ENCODE data around the gene ZNF585A.
"Not testable (repeated sequence)": the region's sequence is repeated elsewhere in the genome, so short reads cannot be mapped to it uniquely, and the experiment has no call there.

The ZNF585A gene

GRCh38 chr19:37160153-37160552 is 12.3 kb downstream of the ZNF585A start:
- Histone ChIP-seq H3K36me3 (ENCODE audit: control insufficient read depth in 1 of 2, insufficient read depth in 2 of 2, low read length in 2 of 2) (peaks cover 21 to 89% of the 10 kb centered on the region in 2 donors), H3K9me3 (ENCODE audit: control insufficient read depth in 1 of 2, low read length in 2 of 2) (peaks cover 34 to 73% of the 10 kb centered on the region in 2 donors), H3K4me1 (ENCODE audit: control insufficient read depth in 1 of 2, insufficient read depth in 2 of 2, low read length in 2 of 2) (no peaks in the 10 kb centered on the region), H3K27ac (ENCODE audit: low read length) (no peak overlapping the region), H3K4me3 (ENCODE audit: low read depth in 1 of 2, low read length in 2 of 2) (peak overlapping the region in 1 of 2 donors; percentile 40), H3K27me3 (ENCODE audit: low read depth, low read length) (no peaks in the 10 kb centered on the region)

GRCh38 chr19:37148214-37148613 is 24.3 kb downstream of the ZNF585A start:
- Histone ChIP-seq H3K4me3 (ENCODE audit: low read depth in 1 of 2, low read length in 2 of 2) (peak overlapping the region in 1 of 2 donors; percentile 40), H3K9me3 (ENCODE audit: control insufficient read depth in 1 of 2, low read length in 2 of 2) (peaks cover 65 to 87% of the 10 kb centered on the region in 2 donors), H3K4me1 (ENCODE audit: control insufficient read depth in 1 of 2, insufficient read depth in 2 of 2, low read length in 2 of 2) (no peaks in the 10 kb centered on the region), H3K27ac (ENCODE audit: low read length) (no peak overlapping the region), H3K27me3 (ENCODE audit: low read depth, low read length) (no peaks in the 10 kb centered on the region), H3K36me3 (ENCODE audit: control insufficient read depth in 1 of 2, insufficient read depth in 2 of 2, low read length in 2 of 2) (peaks cover 22 to 72% of the 10 kb centered on the region in 2 donors)

- H3K36me3 ChIP-seq (ENCODE audit: control insufficient read depth in 1 of 2, insufficient read depth in 2 of 2, low read length in 2 of 2), result peaks cover 0 to 18% of the 10 kb centered on the region in 2 donors
- peak overlapping the region; percentile 16 to 63 for H3K4me3 ChIP-seq (ENCODE audit: low read depth in 1 of 2, low read length in 2 of 2)
- no peaks in the 10 kb centered on the region for H3K4me1 ChIP-seq (ENCODE audit: control insufficient read depth in 1 of 2, insufficient read depth in 2 of 2, low read length in 2 of 2)
- H3K27ac ChIP-seq (ENCODE audit: low read length), result no peak overlapping the region
- peaks cover 72 to 98% of the 10 kb centered on the region in 2 donors for H3K9me3 ChIP-seq (ENCODE audit: control insufficient read depth in 1 of 2, low read length in 2 of 2)
- no peaks in the 10 kb centered on the region for H3K27me3 ChIP-seq (ENCODE audit: low read depth, low read length)
Observed at GRCh38 chr19:37136111-37136510, 36.4 kb downstream of the ZNF585A start.

- Histone ChIP-seq H3K27ac (ENCODE audit: low read length) (no peak overlapping the region), H3K4me1 (ENCODE audit: control insufficient read depth in 1 of 2, insufficient read depth in 2 of 2, low read length in 2 of 2) (no peaks in the 10 kb centered on the region), H3K36me3 (ENCODE audit: control insufficient read depth in 1 of 2, insufficient read depth in 2 of 2, low read length in 2 of 2) (peaks cover 21 to 89% of the 10 kb centered on the region in 2 donors), H3K9me3 (ENCODE audit: control insufficient read depth in 1 of 2, low read length in 2 of 2) (peaks cover 95 to 96% of the 10 kb centered on the region in 2 donors), H3K27me3 (ENCODE audit: low read depth, low read length) (no peaks in the 10 kb centered on the region), H3K4me3 (ENCODE audit: low read depth in 1 of 2, low read length in 2 of 2) (peak overlapping the region; percentile 32 to 63)
Observed at GRCh38 chr19:37128821-37129177, 43.7 kb downstream of the ZNF585A start.

GRCh38 chr19:37127999-37128820 is 44.3 kb downstream of the ZNF585A start:
- H3K27ac ChIP-seq (ENCODE audit: low read length), result no peak overlapping the region
- H3K9me3 ChIP-seq (ENCODE audit: control insufficient read depth in 1 of 2, low read length in 2 of 2), result peaks cover 92 to 96% of the 10 kb centered on the region in 2 donors
- H3K36me3 ChIP-seq (ENCODE audit: control insufficient read depth in 1 of 2, insufficient read depth in 2 of 2, low read length in 2 of 2), result peaks cover 21 to 94% of the 10 kb centered on the region in 2 donors
- no peaks in the 10 kb centered on the region for H3K4me1 ChIP-seq (ENCODE audit: control insufficient read depth in 1 of 2, insufficient read depth in 2 of 2, low read length in 2 of 2)
- H3K27me3 ChIP-seq (ENCODE audit: low read depth, low read length), result no peaks in the 10 kb centered on the region
- peak overlapping the region; percentile 32 to 63 for H3K4me3 ChIP-seq (ENCODE audit: low read depth in 1 of 2, low read length in 2 of 2)

- not testable (repeated sequence) for H3K4me3 ChIP-seq (ENCODE audit: low read depth in 1 of 2, low read length in 2 of 2)
Observed at GRCh38 chr19:37122093-37122492, 50.4 kb downstream of the ZNF585A start.

GRCh38 chr19:37114001-37114400 is 58.5 kb downstream of the ZNF585A start:
- Histone ChIP-seq H3K4me1 (ENCODE audit: control insufficient read depth in 1 of 2, insufficient read depth in 2 of 2, low read length in 2 of 2) (no peaks in the 10 kb centered on the region), H3K36me3 (ENCODE audit: control insufficient read depth in 1 of 2, insufficient read depth in 2 of 2, low read length in 2 of 2) (peaks cover 21 to 78% of the 10 kb centered on the region in 2 donors), H3K9me3 (ENCODE audit: control insufficient read depth in 1 of 2, low read length in 2 of 2) (peaks cover 25 to 71% of the 10 kb centered on the region in 2 donors), H3K4me3 (ENCODE audit: low read depth in 1 of 2, low read length in 2 of 2) (peak overlapping the region; percentile 18 to 62), H3K27ac (ENCODE audit: low read length) (no peak overlapping the region), H3K27me3 (ENCODE audit: low read depth, low read length) (no peaks in the 10 kb centered on the region)

More at GRCh38 chr19:37122093-37122492, 50.4 kb downstream of the ZNF585A start:
- H3K27me3 ChIP-seq (ENCODE audit: low read depth, low read length); H3K4me1 ChIP-seq (ENCODE audit: control insufficient read depth in 1 of 2, insufficient read depth in 2 of 2, low read length in 2 of 2); H3K27ac ChIP-seq (ENCODE audit: low read length): not testable (repeated sequence)
- peaks cover 41 to 51% of the 10 kb centered on the region in 2 donors for H3K9me3 ChIP-seq (ENCODE audit: control insufficient read depth in 1 of 2, low read length in 2 of 2)
- H3K36me3 ChIP-seq (ENCODE audit: control insufficient read depth in 1 of 2, insufficient read depth in 2 of 2, low read length in 2 of 2), result peaks cover 9 to 35% of the 10 kb centered on the region in 2 donors

- not testable (repeated sequence) for H3K4me1 ChIP-seq (ENCODE audit: control insufficient read depth in 1 of 2, insufficient read depth in 2 of 2, low read length in 2 of 2); H3K27me3 ChIP-seq (ENCODE audit: low read depth, low read length); H3K27ac ChIP-seq (ENCODE audit: low read length)
- Histone ChIP-seq H3K36me3 (ENCODE audit: control insufficient read depth in 1 of 2, insufficient read depth in 2 of 2, low read length in 2 of 2) (peaks cover 22 to 97% of the 10 kb centered on the region in 2 donors), H3K4me3 (ENCODE audit: low read depth in 1 of 2, low read length in 2 of 2) (peak overlapping the region; percentile 7 to 62), H3K9me3 (ENCODE audit: control insufficient read depth in 1 of 2, low read length in 2 of 2) (peaks cover 43 to 89% of the 10 kb centered on the region in 2 donors)
Observed at GRCh38 chr19:37111753-37112152, 60.7 kb downstream of the ZNF585A start.

- H3K27ac ChIP-seq (ENCODE audit: low read length); H3K4me3 ChIP-seq (ENCODE audit: low read depth in 1 of 2, low read length in 2 of 2); H3K27me3 ChIP-seq (ENCODE audit: low read depth, low read length); H3K4me1 ChIP-seq (ENCODE audit: control insufficient read depth in 1 of 2, insufficient read depth in 2 of 2, low read length in 2 of 2): not testable (repeated sequence)
- peaks cover 54 to 71% of the 10 kb centered on the region in 2 donors for H3K9me3 ChIP-seq (ENCODE audit: control insufficient read depth in 1 of 2, low read length in 2 of 2)
- peaks cover 20 to 76% of the 10 kb centered on the region in 2 donors for H3K36me3 ChIP-seq (ENCODE audit: control insufficient read depth in 1 of 2, insufficient read depth in 2 of 2, low read length in 2 of 2)
Observed at GRCh38 chr19:37104135-37104534, 68.4 kb downstream of the ZNF585A start.

GRCh38 chr19:37098570-37098969 is 73.9 kb downstream of the ZNF585A start:
- peaks cover 53 to 73% of the 10 kb centered on the region in 2 donors for H3K9me3 ChIP-seq (ENCODE audit: control insufficient read depth in 1 of 2, low read length in 2 of 2)
- H3K27me3 ChIP-seq (ENCODE audit: low read depth, low read length), result no peaks in the 10 kb centered on the region
- peaks cover 35 to 96% of the 10 kb centered on the region in 2 donors for H3K36me3 ChIP-seq (ENCODE audit: control insufficient read depth in 1 of 2, insufficient read depth in 2 of 2, low read length in 2 of 2)
- H3K4me3 ChIP-seq (ENCODE audit: low read depth in 1 of 2, low read length in 2 of 2), result peak overlapping the region in 1 of 2 donors; percentile 57
- no peak overlapping the region for H3K27ac ChIP-seq (ENCODE audit: low read length)
- H3K4me1 ChIP-seq (ENCODE audit: control insufficient read depth in 1 of 2, insufficient read depth in 2 of 2, low read length in 2 of 2), result no peaks in the 10 kb centered on the region

- Histone ChIP-seq H3K9me3 (ENCODE audit: control insufficient read depth in 1 of 2, low read length in 2 of 2) (peaks cover 45 to 73% of the 10 kb centered on the region in 2 donors), H3K4me1 (ENCODE audit: control insufficient read depth in 1 of 2, insufficient read depth in 2 of 2, low read length in 2 of 2) (no peaks in the 10 kb centered on the region), H3K27me3 (ENCODE audit: low read depth, low read length) (no peaks in the 10 kb centered on the region), H3K36me3 (ENCODE audit: control insufficient read depth in 1 of 2, insufficient read depth in 2 of 2, low read length in 2 of 2) (peaks cover 38 to 98% of the 10 kb centered on the region in 2 donors), H3K4me3 (ENCODE audit: low read depth in 1 of 2, low read length in 2 of 2) (peak overlapping the region; percentile 19 to 50), H3K27ac (ENCODE audit: low read length) (no peak overlapping the region)
Observed at GRCh38 chr19:37095859-37096258, 76.6 kb downstream of the ZNF585A start.

All from muscle layer of duodenum (tissue), 2 donors.